HL-60 (cell line): Measurements from ENCODE around the gene KIF12.

ENCODE experiments used
- DNase-seq, 2 experiments: peaks; one replicate each; pipeline ENCODE4 v3.0.0-alpha.2; 2010 to 2020; ENCODE audit warnings: low read depth in 1 of 2, low spot score in 1 of 2
- H3K27ac ChIP-seq: fragments of 250-450 bp; sonication (Bioruptor Pico); replicated peaks from 2 replicates; pipeline ENCODE4 v1.5.1; 2020; ENCODE audit warnings: mild to moderate bottlenecking, moderate library complexity
- H3K27me3 ChIP-seq: fragments of 250-450 bp; sonication (Bioruptor Pico); 2 replicates; pipeline ENCODE4 v1.5.1; 2021; ENCODE audit warnings: mild to moderate bottlenecking, moderate library complexity; ENCODE audit not compliant: insufficient read depth, poor library complexity, severe bottlenecking
- H3K4me3 ChIP-seq: replicated peaks from 2 replicates; pipeline ENCODE4 v1.5.1; 2011; ENCODE audit warnings: mild to moderate bottlenecking, control low read depth, low read length; ENCODE audit not compliant: insufficient read depth
- GABPA ChIP-seq: IDR thresholded peaks from 2 replicates; pipeline ENCODE4 v1.6.1; 2012; ENCODE audit warnings: low read depth
- POLR2AphosphoS5 ChIP-seq: IDR thresholded peaks from 2 replicates; pipeline ENCODE4 v1.6.1; 2012; ENCODE audit warnings: low read depth
- SPI1 ChIP-seq: IDR thresholded peaks from 2 replicates; pipeline ENCODE4 v1.6.1; 2012; ENCODE audit warnings: low read depth, mild to moderate bottlenecking, borderline replicate concordance
- TF ChIP-seq, protein P1 (sequence below): IDR thresholded peaks from one replicate; pipeline ENCODE4 v1.5.1; 2011; ENCODE audit warnings: low read length, control low read depth, inconsistent platforms; ENCODE audit not compliant: insufficient read depth
- TF ChIP-seq, protein P2 (sequence below): IDR thresholded peaks from 2 replicates; pipeline ENCODE4 v1.6.1; 2012; ENCODE audit warnings: low read depth; ENCODE audit not compliant: insufficient replicate concordance

Gene KIF12

DNA sequence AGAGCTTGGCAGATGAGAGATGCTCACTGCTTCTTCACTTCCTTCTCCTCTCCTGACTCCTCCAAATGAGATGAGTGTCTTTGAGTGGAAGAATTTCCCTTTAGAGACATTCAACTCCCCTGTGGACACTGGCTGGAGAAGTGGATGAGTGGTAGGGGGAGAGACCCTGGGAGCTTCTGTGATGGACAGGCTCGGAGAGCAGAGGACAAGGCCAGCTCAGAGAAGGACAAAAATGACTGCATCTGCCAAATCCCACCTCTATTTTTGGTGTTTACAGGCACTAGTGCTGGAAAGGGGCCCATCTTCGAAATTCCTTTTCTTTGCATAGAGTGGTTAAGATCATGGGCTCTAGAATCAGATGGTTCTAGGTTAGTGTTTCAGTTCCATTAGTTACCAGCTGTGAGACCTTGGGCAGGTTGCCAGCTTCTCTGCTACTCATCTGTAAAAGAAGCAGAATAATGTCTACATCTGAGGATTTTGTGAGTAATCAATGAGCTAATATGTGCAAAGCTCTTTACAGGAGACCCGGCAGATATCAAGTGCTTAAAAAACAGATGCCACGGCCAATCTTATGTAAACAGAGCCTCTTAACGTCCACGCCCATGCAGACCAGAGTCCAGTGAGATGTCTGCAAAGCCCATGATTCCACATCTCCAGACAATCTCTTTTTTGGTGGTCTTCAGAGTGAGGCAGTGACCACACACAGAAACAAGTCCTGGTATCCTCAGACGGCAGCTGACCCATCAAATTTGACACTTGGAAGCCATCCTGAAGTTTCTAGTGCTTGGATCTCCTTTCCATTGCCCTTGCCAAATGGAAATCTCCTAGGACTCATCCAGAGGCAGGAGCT, 42.7 kb upstream of the KIF12 start:
- Histone ChIP-seq H3K4me3 (no peak overlapping the region), H3K27ac (no peak overlapping the region), H3K27me3 (peaks cover 6% of the 10 kb centered on the region)
- DNase-seq: no peak
- TF ChIP-seq, protein P1, sequence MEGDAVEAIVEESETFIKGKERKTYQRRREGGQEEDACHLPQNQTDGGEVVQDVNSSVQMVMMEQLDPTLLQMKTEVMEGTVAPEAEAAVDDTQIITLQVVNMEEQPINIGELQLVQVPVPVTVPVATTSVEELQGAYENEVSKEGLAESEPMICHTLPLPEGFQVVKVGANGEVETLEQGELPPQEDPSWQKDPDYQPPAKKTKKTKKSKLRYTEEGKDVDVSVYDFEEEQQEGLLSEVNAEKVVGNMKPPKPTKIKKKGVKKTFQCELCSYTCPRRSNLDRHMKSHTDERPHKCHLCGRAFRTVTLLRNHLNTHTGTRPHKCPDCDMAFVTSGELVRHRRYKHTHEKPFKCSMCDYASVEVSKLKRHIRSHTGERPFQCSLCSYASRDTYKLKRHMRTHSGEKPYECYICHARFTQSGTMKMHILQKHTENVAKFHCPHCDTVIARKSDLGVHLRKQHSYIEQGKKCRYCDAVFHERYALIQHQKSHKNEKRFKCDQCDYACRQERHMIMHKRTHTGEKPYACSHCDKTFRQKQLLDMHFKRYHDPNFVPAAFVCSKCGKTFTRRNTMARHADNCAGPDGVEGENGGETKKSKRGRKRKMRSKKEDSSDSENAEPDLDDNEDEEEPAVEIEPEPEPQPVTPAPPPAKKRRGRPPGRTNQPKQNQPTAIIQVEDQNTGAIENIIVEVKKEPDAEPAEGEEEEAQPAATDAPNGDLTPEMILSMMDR: no peak
- TF ChIP-seq SPI1 (no peak), POLR2AphosphoS5 (no peak), GABPA (no peak)
- TF ChIP-seq, protein P2, sequence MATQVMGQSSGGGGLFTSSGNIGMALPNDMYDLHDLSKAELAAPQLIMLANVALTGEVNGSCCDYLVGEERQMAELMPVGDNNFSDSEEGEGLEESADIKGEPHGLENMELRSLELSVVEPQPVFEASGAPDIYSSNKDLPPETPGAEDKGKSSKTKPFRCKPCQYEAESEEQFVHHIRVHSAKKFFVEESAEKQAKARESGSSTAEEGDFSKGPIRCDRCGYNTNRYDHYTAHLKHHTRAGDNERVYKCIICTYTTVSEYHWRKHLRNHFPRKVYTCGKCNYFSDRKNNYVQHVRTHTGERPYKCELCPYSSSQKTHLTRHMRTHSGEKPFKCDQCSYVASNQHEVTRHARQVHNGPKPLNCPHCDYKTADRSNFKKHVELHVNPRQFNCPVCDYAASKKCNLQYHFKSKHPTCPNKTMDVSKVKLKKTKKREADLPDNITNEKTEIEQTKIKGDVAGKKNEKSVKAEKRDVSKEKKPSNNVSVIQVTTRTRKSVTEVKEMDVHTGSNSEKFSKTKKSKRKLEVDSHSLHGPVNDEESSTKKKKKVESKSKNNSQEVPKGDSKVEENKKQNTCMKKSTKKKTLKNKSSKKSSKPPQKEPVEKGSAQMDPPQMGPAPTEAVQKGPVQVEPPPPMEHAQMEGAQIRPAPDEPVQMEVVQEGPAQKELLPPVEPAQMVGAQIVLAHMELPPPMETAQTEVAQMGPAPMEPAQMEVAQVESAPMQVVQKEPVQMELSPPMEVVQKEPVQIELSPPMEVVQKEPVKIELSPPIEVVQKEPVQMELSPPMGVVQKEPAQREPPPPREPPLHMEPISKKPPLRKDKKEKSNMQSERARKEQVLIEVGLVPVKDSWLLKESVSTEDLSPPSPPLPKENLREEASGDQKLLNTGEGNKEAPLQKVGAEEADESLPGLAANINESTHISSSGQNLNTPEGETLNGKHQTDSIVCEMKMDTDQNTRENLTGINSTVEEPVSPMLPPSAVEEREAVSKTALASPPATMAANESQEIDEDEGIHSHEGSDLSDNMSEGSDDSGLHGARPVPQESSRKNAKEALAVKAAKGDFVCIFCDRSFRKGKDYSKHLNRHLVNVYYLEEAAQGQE: no peak

DNA sequence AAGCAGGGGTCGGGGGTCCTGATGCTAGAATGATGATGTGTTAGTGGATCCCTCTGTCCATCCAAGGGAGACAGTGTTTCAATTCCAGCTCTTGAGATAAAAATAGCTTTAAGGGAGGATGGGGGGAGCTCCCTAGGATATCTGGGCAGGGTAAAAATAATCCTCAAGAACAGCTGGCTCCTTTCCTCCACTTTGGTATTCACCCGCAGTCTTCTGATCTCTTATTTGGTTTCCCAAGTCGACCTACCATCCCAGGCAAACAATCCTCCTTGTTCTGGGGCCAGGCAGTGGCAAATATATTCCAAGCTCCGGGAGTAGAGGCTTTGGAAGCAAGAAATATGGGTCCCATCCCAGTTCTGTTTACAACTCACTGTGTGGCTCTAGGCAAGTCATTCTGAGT, 41.8 kb upstream of the KIF12 start:
- DNase-seq: no peak
- Histone ChIP-seq H3K27ac (no peak overlapping the region), H3K4me3 (no peak overlapping the region), H3K27me3 (peaks cover 6% of the 10 kb centered on the region)
- no peak for TF ChIP-seq GABPA
- TF ChIP-seq, protein P2: no peak
- TF ChIP-seq, protein P1: no peak
- no peak for TF ChIP-seq POLR2AphosphoS5
- TF ChIP-seq SPI1: no peak

DNA sequence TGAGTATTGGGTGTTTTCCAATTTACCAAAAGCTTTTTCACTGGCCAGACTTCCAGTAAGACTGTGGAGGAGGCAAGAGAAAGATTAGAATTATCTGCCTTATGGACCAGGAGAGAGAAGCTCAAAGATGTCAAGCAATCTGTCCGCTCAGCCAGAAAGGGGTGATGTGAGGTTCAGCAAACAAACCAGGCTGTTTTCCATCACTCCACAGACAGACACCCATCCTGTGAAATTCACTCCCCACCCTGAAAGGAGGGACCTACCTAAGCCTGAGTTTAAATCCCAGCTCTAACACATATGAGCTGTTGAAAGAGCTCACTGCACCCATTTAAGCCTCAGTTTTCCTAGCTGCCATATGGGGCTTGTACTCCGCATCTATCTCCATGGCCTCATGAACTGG, 41.3 kb upstream of the KIF12 start:
- peaks cover 6% of the 10 kb centered on the region for H3K27me3 ChIP-seq
- no peak overlapping the region for H3K27ac ChIP-seq
- no peak for DNase-seq
- no peak overlapping the region for H3K4me3 ChIP-seq
- TF ChIP-seq SPI1: no peak
- TF ChIP-seq, protein P2: no peak
- TF ChIP-seq GABPA: no peak
- TF ChIP-seq, protein P1: no peak
- no peak for TF ChIP-seq POLR2AphosphoS5
